T-helper 1 cell (primary cell): ENCODE results near the gene SLC25A21.

Experiments used
- DNase-seq, 5 donors: peaks; one replicate each; pipeline ENCODE4 v3.0.0-alpha.2; 2012 to 2020

The SLC25A21 gene

GRCh38 chr14:37140176-37140575 is 32.2 kb downstream of the SLC25A21 start:
- DNase-seq = no peak

DNA sequence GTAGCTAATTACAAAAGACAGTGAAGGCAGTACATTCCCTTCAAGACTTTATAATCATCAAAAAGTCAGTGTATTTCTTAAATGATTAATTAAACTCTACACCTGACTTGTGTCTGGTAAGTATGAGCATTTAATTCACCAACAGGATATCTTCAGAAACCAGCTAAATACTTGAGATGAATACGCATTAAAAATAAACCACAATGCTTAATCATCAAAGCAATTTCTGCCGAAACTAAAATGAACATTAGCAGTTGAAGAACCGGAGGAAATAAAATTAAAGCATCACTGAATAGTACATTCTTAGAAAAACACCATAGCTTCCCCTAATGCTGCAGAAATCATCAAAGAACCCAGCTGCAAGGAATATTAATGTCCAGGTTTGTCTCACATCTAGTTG is 32.7 kb downstream of the SLC25A21 start:
- DNase-seq = no peak

DNA sequence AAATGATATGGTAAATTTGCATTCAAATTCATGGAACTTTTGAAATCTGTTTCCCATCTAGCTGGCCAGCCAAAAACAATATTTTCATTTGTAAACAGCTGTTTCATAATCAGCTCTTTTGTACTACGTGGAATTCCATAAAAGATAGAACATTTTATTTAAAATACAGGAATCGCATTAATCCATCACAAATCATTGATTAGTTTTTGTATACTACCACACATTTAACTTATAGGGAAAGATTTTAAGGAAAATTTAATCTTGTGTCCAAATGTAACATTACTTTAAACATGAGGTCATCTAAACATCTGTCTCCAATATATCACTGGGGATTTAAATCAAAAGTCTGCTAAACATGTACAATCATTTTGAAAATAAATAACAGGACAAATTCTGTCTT is 33.5 kb downstream of the SLC25A21 start:
- no peak for DNase-seq

- no peak for DNase-seq
Measured at GRCh38 chr14:37133284-37133913, 39.0 kb downstream of the SLC25A21 start.

GRCh38 chr14:37131205-37131604 is 41.2 kb downstream of the SLC25A21 start:
- DNase-seq = no peak

DNA sequence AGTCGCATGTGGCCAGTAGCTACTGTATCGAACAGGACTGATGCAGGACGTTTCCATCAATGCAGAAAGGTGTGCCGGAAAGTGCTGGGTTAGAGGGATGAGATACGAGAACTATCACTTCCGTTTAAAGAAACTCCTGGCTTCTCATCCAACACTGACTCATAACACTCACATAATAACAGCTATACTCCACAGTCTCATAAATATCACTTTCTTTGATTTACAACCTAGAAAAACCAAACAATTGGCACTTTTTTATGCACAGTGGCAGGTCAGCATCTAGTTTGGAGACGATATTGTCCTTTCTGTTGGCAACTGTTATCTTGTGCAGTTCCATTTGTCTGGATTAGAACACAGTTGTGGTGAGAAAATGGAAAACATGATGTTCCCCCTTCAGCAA is 43.4 kb downstream of the SLC25A21 start:
- DNase-seq = no peak

GRCh38 chr14:37124614-37125013 is 47.8 kb downstream of the SLC25A21 start:
- no peak for DNase-seq

DNA sequence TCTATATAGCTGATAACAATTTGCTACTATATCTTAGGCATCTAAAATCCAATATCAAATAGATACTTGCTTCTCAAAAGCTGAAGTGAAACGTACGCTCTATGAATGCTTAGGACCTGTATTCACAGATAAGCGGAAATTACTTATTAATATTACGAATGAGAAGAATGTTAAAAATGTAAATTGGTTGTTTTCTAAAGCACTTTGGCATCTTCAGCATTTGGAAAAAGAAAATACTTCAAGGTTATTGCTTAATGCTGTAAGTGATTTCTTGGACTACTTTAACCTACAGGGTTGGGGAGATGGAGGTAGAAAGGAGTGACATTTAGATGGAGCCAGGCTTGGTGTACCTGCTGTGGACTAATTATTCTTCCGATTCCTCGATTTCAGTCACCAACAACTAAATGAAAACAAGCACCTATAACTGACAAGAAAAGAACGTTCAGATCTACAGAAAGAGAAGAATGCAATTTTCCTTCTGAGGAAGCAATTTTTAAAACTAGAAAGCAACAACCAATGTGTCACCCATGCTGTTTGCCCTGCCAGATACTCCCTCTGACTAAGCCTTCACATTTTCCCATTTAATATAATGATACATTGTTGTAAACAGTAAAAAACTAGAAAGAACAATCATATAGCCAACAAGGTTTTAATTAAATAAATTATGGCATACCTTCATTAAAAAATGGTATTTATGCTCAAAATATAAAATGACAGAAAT is 49.3 kb downstream of the SLC25A21 start:
- DNase-seq = no peak

- no peak for DNase-seq
Measured at GRCh38 chr14:37122288-37122687, 50.1 kb downstream of the SLC25A21 start.

GRCh38 chr14:37118673-37119366 is 53.6 kb downstream of the SLC25A21 start:
- DNase-seq = no peak

DNA sequence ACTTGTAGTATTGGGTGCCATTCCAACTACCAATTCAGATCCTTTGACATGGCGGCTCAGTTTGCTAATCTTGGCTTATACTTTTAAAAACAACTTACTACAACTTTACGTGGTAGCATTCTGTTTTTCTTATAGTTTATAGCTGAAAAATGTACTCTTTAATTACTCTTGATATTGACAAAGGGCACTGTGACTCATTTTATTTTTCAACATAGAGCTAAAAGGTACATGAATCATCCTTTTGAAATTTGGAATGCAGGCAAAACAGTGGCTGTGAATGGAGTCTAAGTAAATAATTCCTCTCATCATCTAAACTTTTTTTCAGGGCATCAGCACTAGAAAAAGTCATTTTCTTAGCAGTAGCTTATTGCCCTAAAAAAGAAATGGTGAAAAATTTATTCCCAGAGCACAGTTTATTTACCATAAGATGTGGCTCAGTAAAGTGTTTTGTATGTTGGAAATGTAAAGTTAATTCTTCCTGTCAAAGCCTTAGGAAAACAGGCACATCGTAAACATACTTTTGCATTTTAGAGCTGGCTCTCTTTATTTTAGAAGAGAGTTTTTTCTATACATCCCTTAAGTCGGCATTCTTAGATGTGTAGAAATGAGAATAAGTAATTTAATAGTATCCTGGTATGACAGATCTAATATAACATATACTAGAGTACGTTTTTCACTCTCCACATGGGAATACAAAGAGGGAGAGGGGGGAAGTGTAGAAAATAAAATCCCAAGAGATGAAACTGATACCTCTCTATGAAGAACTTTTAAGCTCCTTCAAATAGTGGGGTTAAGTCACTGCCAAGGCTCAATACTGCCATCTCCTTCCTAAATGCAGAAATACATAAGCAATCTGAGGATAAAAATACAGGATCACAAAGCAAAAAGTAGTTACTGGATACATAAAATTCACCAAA is 55.2 kb downstream of the SLC25A21 start:
- no peak for DNase-seq

DNA sequence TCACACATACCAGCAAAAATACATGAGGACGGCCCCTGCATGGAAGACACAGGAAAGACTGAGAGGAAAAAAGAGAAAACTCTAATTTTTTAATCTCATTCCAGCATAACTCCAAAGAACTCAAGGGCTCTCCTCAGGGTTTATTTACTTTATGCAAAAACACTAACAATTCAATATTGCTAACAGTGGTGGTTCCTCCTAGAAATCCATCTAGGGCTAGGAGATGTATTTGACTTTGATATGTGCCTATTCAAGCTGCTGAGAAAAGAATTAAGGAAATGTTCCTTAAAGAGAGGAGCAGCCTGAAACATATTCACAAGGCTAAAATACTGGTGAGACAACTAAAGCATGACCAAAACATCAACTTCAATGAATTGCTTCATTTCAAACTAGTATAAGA is 57.0 kb downstream of the SLC25A21 start:
- no peak for DNase-seq

- DNase-seq = no peak
Measured at GRCh38 chr14:37114559-37114958, 57.8 kb downstream of the SLC25A21 start.

DNA sequence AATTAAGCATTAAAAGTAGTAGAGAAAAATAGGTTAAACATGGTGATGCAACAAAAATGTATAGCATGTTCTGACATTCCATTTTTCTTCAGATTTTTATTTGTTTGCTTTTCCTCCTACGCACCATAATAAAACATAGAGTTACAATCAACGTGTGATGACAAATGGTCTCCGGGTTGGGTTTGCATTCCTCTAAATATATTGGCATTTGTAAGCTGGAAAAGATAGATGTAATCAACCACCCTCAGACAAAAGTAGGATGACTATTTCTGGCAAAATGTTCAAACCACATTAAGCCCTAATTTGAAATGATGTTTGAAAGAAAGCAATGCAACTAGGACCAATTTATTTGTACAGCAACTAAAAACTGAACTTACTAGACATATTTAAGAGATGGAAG is 58.4 kb downstream of the SLC25A21 start:
- no peak for DNase-seq

GRCh38 chr14:37098132-37098531 is 74.3 kb downstream of the SLC25A21 start:
- no peak for DNase-seq

- no peak for DNase-seq
Measured at GRCh38 chr14:37094502-37094901, 77.9 kb downstream of the SLC25A21 start.

- DNase-seq = no peak
Measured at GRCh38 chr14:37093364-37093763, 79.0 kb downstream of the SLC25A21 start.

- DNase-seq = no peak
Measured at GRCh38 chr14:37091651-37092050, 80.8 kb downstream of the SLC25A21 start.

DNA sequence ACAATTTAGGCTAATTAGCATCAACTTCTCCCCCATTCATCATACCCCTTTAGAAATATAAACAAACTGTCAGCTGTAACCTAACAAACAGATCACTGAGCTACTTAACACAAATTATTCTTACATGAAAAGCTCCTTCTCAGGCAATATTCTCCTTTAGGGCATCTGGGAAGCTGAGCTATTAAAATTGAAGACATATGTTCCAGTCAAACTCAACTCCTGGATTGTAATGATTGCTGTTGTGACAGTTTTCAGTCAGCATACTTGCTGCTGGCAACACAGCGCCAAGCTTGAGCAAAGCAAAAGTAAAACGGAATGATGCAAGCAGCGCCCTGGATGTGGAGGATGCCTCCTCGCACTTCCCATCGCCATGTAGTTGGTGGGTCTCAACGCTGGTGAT is 82.4 kb downstream of the SLC25A21 start:
- no peak for DNase-seq

GRCh38 chr14:37089410-37089809 is 83.0 kb downstream of the SLC25A21 start:
- no peak for DNase-seq

DNA sequence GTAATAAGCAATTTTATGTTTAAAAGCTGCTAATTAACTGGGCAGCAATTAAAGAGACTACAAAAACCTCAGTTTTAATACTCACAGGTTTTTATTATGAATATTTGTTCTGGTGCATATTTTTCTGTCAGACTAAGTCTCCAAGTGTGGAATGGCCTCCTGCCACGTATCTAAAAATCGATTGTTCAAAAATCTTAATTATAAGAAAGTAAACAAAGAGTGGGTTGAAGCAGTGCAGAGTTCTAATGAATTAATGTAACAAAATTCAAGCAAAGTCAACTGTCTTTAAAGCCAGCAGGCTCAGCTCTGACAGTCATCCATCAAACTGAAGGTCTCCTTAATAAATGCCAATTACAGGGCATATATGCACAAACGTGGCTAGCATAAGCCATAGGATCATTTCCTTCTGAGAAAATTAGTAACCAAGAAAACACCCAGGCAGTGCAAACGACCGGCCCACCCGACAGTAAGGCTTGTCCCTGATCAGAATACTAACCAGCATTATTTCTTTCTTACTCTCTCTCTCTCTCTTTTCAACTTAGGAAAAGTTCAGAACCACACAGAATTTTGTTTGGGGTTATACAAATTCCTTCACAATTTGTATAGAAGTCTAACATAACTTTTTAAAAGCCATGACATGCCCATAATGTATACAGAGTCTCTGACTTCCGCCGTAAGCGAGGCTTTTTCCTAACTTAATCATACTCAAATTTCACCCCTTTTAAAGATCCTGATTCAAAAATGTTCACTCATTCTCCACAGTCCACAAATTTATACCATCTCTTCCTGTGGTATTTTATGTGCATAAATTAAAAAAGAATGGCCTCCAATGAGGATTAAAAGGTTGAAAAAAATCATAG is 83.8 kb downstream of the SLC25A21 start:
- DNase-seq = no peak

DNA sequence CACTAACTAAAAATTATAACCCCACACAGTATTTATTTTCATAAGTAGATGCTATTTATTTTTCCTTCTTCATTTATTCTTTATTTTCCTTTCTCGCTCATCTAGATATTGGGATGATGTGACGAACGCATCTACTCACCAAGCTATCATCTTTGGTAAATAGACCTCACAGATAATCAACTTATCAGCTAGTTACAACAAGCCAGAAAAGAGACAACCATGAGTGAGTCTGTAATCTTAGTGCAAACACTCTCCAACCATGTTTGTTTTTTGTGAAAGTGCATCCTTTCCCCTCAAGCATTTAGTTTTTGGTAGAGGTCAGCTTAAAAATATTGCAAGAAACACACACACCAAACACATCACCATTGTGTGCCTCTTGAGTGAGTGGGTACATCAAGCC is 84.9 kb downstream of the SLC25A21 start:
- DNase-seq = no peak
